GM21367 (cell line): ENCODE data around the gene IZUMO4.
"Not testable (repeated sequence)": the region's sequence is repeated elsewhere in the genome, so short reads cannot be mapped to it uniquely, and the experiment has no call there.

ENCODE experiments used
- ATAC-seq: cut with Tn5 transposase; IDR thresholded peaks from one replicate; pipeline ENCODE4 v1.9.1; 2021; ENCODE audit not compliant: unreplicated experiment

Gene IZUMO4

GRCh38 chr19:2122251-2122650 lies 25.5 kb downstream of the IZUMO4 start:
- ATAC-seq = no peak

DNA sequence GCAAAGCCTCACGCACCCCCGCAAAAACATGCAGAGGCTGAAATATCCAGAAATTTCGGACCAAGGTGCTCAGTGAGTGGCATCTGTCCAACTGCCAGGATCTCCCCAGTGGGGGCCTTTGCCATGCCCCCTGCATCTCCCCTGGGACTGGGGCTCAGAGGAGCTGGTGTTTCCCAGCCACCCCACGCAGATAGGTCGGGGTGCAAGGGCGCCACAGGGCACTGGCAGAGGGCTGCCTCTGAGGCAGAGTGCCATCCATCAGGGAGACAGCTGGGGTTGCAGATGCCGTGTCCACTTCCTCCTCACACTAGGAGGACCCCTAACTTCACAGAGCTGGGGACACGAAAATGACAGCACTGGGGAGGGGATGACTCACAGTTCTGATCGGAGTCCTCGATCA lies 26.3 kb downstream of the IZUMO4 start:
- ATAC-seq = no peak

- no peak for ATAC-seq
Observed at GRCh38 chr19:2123682-2124387, 27.1 kb downstream of the IZUMO4 start.

DNA sequence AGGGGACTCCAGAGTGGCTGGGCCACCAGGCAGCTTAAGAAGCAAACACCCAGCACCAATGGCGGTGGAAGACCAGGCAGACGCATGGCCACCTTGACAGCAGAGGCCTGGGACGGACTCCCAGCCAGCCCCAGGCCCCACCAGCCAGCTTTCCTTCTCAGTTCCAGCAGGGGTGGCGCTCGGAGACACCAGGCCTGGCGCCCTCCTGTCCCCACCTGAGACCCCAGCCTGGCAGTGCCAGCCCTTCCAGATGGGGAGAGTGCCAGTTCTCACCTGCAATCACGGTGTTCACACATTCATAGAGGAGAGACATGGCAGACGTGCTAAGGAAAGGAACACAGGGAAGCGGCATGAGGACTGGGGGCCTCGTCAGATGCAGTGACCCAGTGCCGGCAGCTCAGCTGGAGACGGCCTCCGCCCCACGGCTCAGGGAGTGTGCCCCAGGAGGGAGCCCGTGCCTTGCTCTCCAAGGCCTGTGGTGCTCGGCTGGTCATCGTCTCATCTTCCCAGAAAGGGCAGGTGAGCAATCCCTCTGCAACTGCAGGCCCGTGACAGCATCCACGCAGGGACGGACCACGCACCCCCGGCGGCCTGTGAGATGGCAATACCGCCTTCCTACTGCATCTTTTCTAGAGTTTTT lies 30.3 kb downstream of the IZUMO4 start:
- no peak for ATAC-seq

- no peak for ATAC-seq
Observed at GRCh38 chr19:2127758-2128157, 31.0 kb downstream of the IZUMO4 start.

GRCh38 chr19:2128252-2128651 lies 31.5 kb downstream of the IZUMO4 start:
- ATAC-seq = not testable (repeated sequence)

DNA sequence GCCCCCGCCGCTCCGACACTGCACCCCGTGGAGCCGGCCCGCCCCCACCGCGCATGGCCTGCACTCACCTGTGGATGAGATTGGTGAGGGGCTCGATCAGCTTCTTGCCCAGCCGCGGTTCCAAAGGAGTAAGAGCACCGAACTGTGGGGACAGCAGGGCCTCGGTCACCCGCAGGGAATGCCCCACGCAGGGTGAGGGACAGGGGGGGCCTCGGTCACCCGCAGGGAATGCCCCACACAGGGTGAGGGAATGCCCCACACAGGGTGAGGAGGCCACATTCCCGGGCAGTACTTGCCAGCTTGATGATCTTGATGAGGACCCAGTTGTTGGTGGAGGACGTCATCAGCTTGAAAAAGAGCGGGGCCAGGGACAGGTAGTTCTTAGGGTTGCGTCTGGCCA lies 32.3 kb downstream of the IZUMO4 start:
- ATAC-seq = no peak

DNA sequence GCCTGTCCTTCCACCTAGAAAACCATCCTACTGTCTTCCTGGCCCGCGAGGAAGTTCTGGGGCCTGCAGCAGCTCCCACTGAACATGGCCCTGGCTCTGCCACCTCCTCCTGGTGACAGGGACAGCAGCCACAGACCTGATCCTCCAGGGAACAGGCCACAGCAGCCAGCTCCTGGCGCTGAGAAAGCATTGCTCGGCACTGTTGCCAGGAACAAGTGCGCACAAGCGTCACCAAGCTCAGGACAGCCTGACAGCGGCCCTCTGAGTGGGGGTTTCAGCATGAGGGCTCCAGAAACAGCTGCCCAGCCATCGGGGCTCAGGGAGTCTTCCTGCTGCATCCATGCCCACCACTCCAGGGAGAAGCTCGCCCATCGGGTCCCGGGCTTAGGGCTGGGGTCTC lies 32.8 kb downstream of the IZUMO4 start:
- no peak for ATAC-seq

GRCh38 chr19:2129892-2130770 lies 33.4 kb downstream of the IZUMO4 start:
- no peak for ATAC-seq

GRCh38 chr19:2131012-2131975 lies 34.6 kb downstream of the IZUMO4 start:
- ATAC-seq = not testable (repeated sequence)

GRCh38 chr19:2132191-2132590 lies 35.5 kb downstream of the IZUMO4 start:
- ATAC-seq = no peak

DNA sequence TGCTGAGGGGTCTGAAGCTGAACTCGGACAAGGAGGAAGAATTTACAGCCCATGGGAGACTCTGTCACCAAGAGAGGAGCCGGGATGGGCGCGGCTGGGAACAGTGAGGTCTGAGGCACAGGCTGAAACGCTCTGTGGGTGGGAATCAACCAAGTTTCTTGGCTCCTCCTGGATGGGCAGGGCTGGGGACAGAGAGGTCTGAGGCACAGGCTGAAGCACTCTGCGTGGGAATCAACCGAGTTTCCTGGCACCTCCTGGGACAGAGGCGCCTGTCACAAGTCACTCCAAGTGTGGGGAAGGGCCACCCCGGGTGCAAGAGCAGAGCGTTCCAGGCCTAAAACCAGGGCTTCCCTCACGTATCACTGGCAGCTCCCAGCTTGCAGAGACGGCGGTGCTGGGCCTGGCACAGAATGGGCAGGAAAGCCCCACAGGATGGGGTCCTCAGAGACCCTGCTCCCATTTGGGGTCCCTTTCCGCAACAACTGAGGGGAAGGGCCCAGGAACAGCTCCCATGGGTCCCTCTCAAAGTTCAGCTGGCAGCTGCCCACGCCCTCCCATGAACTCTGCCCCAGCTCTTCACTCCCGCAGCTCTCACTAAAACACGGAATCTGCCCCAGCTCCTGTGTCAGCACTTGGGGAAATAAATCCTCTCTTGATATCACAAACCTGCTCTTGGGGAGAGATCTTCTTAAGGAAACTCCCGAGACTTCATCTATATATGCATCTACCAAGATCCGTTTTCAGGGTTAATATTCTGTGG lies 36.2 kb downstream of the IZUMO4 start:
- no peak for ATAC-seq

GRCh38 chr19:2135474-2136402 lies 39.0 kb downstream of the IZUMO4 start:
- no peak for ATAC-seq

DNA sequence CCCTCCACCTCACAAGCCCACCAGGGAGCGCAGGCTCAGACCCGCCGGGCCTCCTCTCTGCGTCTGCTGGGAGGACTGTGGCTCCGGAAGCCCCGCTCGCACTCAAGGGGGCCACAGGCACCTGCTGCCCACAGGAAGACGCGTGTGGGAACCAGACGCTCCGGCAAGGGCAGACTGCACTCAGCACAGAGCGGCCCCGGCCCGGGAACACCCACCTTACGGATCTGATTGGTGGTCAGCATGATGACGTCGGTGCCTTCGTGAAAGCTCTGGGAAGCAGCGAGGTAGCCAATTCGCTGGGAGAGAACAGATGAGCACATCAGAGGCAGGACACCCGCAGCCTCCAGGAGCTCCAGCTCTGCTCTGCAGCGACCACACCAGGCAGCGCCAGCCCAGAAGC lies 40.1 kb downstream of the IZUMO4 start:
- no peak for ATAC-seq

GRCh38 chr19:2138061-2138728 lies 41.5 kb downstream of the IZUMO4 start:
- no peak for ATAC-seq

GRCh38 chr19:2139385-2140137 lies 42.8 kb downstream of the IZUMO4 start:
- no peak for ATAC-seq

- ATAC-seq = no peak
Observed at GRCh38 chr19:2140138-2140569, 43.4 kb downstream of the IZUMO4 start.
